CD4-positive, alpha-beta T cell (primary cell): ENCODE data around the gene SLC35A3. TPM values are rescaled to one million over a fixed set of nuclear protein-coding genes. Genes with fewer than 3 reads are reported as not detected.

Experiments used
- ATAC-seq: fragments of 200-7000 bp; cut with Tn5 transposase; one replicate; pipeline ENCODE4 v1.10.0; 2022; ENCODE audit warnings: mild to moderate bottlenecking; ENCODE audit not compliant: poor library complexity
- CTCF ChIA-PET: fragments of 350-600 bp; sonication (Branson Sonifier 250); formaldehyde crosslinking; loops from one replicate; lab custom pipeline; 2021; ENCODE audit warnings: antibody characterized with exemption, inconsistent platforms; lab: Charles Lee
- POLR2A ChIA-PET: fragments of 350-600 bp; sonication (Branson Sonifier 250); formaldehyde crosslinking; loops from one replicate; lab custom pipeline; 2021; ENCODE audit warnings: antibody characterized with exemption, inconsistent platforms; lab: Charles Lee
- DNase-seq, 14 experiments: peaks; one replicate each; pipeline ENCODE4 v3.0.0-alpha.2; 2013 to 2020; ENCODE audit warnings: mixed read lengths in 2 of 14
- H3K27ac ChIP-seq, 2 donors: one replicate each; pipeline versions ENCODE4 v1.5.1 to v1.7.0; 2013; ENCODE audit warnings: low read length in 2 of 2, low read depth in 1 of 2, mild to moderate bottlenecking in 1 of 2
- H3K27me3 ChIP-seq, 2 experiments: 1 replicate in 1 of 2; 2 replicates in 1 of 2; pipeline versions ENCODE4 v1.6.1 to v1.7.0; 2013; ENCODE audit warnings: low read length in 2 of 2, control low read depth in 1 of 2, mild to moderate bottlenecking in 1 of 2, moderate library complexity in 1 of 2; ENCODE audit not compliant: insufficient read depth in 2 of 2, control insufficient read depth in 1 of 2
- H3K36me3 ChIP-seq: one replicate; pipeline ENCODE4 v1.6.1; 2013; ENCODE audit warnings: low read length, control low read depth; ENCODE audit not compliant: insufficient read depth
- H3K4me1 ChIP-seq: one replicate; pipeline ENCODE4 v1.6.1; 2013; ENCODE audit warnings: low read length, control low read depth; ENCODE audit not compliant: insufficient read depth
- H3K4me3 ChIP-seq: one replicate; pipeline ENCODE4 v1.5.1; 2013; ENCODE audit warnings: mild to moderate bottlenecking, low read length, moderate library complexity
- H3K9me3 ChIP-seq, 2 experiments: 1 replicate in 1 of 2; 2 replicates in 1 of 2; pipeline versions ENCODE4 v1.6.1 to v1.7.0; 2013; ENCODE audit warnings: low read length in 2 of 2, mild to moderate bottlenecking in 2 of 2, control low read depth in 1 of 2, moderate library complexity in 1 of 2; ENCODE audit not compliant: control insufficient read depth in 1 of 2, insufficient read depth in 1 of 2
- H3K27ac Mint-ChIP-seq: one replicate; pipeline ENCODE4 v1.8.0; 2020; ENCODE audit warnings: mixed read lengths
- H3K27me3 Mint-ChIP-seq: one replicate; pipeline ENCODE4 v1.8.0; 2021; ENCODE audit warnings: mixed read lengths
- H3K36me3 Mint-ChIP-seq: one replicate; pipeline ENCODE4 v1.8.0; 2021; ENCODE audit warnings: low read depth, mixed read lengths
- H3K4me1 Mint-ChIP-seq: one replicate; pipeline ENCODE4 v1.8.0; 2021; ENCODE audit warnings: low read depth, mixed read lengths
- H3K4me3 Mint-ChIP-seq: one replicate; pipeline ENCODE4 v1.8.0; 2020; ENCODE audit warnings: mild to moderate bottlenecking, mixed read lengths
- H3K9me3 Mint-ChIP-seq: one replicate; pipeline ENCODE4 v1.8.0; 2020; ENCODE audit warnings: mixed read lengths
- CTCF ChIP-seq: fragments of 200-600 bp; IDR thresholded peaks from one replicate; pipeline ENCODE4 v1.8.0; 2022; ENCODE audit warnings: antibody characterized with exemption, mild to moderate bottlenecking
- intact Hi-C, 2 experiments: fragments of 100-400 bp; cut with DNase I in 1 of 2; cut with micrococcal nuclease in 1 of 2; formaldehyde crosslinking; loops; one replicate each; pipeline versions ENCODE4 v1.15.1 to v1.9.0; 2023 to 2025; cut with DNase I, micrococcal nuclease
- total RNA-seq, 174 experiments: library from RNA in 2 of 174; stranded (reverse) in 2 of 174; gene quantifications; one replicate each; pipeline ENCODE4 v1.2.3 and lab custom pipeline; 2021 to 2026

The SLC35A3 gene
- total RNA-seq, 2 experiments from 2014 or later, result 20.2 to 24.6 TPM

GRCh38 chr1:99936071-99936470 lies 33.7 kb upstream of the SLC35A3 start:
- Mint-ChIP-seq H3K9me3 (no peaks in the 10 kb centered on the region), H3K27me3 (no peaks in the 10 kb centered on the region), H3K4me1 (no peaks in the 10 kb centered on the region), H3K27ac (no peak overlapping the region), H3K4me3 (no peak overlapping the region), H3K36me3 (no peaks in the 10 kb centered on the region)
- no peak overlapping the region for H3K27ac ChIP-seq
- ChIA-PET CTCF (interaction anchor here (0.6 kb wide), 1 partner anchor 74 kb away, joined by 3 read pairs; no protein-coding TSS in a partner anchor), POLR2A (no interaction called here)
- no peak for DNase-seq
- H3K4me3 ChIP-seq, result no peak overlapping the region
- H3K4me1 ChIP-seq, result no peaks in the 10 kb centered on the region
- intact Hi-C loops, result no loop called here
- H3K36me3 ChIP-seq, result no peaks in the 10 kb centered on the region
- H3K9me3 ChIP-seq, result peaks cover 0 to 3% of the 10 kb centered on the region in 2 experiments
- no peak for TF ChIP-seq CTCF
- no peak for ATAC-seq
- H3K27me3 ChIP-seq, result no peaks in the 10 kb centered on the region

DNA sequence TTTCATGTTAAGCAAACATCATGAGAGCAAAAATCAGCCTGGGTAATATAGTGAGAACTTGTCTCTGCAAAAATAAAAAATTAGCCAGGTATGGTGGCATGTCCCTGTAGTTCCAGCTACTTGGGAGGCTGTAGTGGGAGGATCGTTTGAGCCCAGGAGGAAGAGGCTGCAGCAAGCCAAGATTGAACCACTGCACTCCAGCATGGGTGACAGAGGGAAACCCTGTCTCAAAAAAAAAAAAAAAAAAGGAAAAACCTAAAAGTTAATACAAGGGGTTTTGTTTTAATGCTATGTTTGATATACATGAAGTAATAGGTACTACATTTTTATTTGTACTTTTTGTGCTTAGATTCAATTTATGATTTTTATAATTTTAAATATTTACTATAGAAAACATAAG lies 27.1 kb upstream of the SLC35A3 start:
- H3K9me3 Mint-ChIP-seq, result no peaks in the 10 kb centered on the region
- Histone ChIP-seq H3K4me3 (no peak overlapping the region), H3K4me1 (no peaks in the 10 kb centered on the region), H3K36me3 (no peaks in the 10 kb centered on the region), H3K27me3 (no peaks in the 10 kb centered on the region), H3K27ac (no peak overlapping the region), H3K9me3 (no peaks in the 10 kb centered on the region)
- ATAC-seq, result no peak
- H3K27ac Mint-ChIP-seq, result no peak overlapping the region
- DNase-seq, result no peak
- POLR2A ChIA-PET, result no interaction called here
- intact Hi-C loops, result no loop called here
- H3K27me3 Mint-ChIP-seq, result peaks cover 4% of the 10 kb centered on the region
- TF ChIP-seq CTCF, result no peak
- no peaks in the 10 kb centered on the region for H3K36me3 Mint-ChIP-seq
- H3K4me3 Mint-ChIP-seq, result no peak overlapping the region
- CTCF ChIA-PET, result no interaction called here
- H3K4me1 Mint-ChIP-seq, result no peaks in the 10 kb centered on the region

DNA sequence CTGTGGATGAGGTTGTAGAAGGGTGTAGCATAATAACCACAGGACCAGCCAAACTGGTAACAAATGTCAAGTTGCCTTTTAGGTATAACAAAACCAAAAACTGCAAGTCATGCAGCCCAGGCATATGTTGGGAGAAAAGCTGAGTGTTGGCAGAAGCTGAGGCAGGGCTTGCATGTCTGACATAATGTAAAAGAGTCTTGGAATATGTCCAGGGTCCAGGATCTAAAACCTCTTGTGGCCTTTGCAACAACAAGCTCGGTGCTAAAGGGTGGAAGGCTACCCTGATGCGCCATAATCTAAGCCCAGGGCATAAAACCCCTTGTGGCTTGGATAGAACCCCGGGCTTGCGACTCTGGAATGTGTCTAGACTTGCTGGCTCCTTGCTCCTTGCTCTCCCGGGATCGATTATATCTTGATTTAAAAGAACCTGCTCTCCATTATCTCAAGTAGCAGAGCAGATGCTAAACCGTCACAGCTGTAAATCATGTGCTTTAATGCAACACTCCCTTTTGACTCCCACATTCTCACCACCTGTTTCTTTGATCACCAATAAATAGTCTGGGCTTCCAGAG lies 26.5 kb upstream of the SLC35A3 start:
- DNase-seq, result no peak

More for the DNA sequence above, 26.5 kb upstream of the SLC35A3 start:
- Mint-ChIP-seq H3K4me3 (no peak overlapping the region), H3K9me3 (no peaks in the 10 kb centered on the region), H3K27me3 (peaks cover 4% of the 10 kb centered on the region), H3K27ac (no peak overlapping the region), H3K36me3 (no peaks in the 10 kb centered on the region), H3K4me1 (no peaks in the 10 kb centered on the region)
- Histone ChIP-seq H3K4me1 (no peaks in the 10 kb centered on the region), H3K4me3 (no peak overlapping the region), H3K27me3 (no peaks in the 10 kb centered on the region), H3K27ac (no peak overlapping the region), H3K9me3 (no peaks in the 10 kb centered on the region), H3K36me3 (no peaks in the 10 kb centered on the region)
- TF ChIP-seq CTCF, result no peak
- intact Hi-C loops, result no loop called here
- ATAC-seq, result no peak
- CTCF ChIA-PET, result no interaction called here
- POLR2A ChIA-PET, result no interaction called here
